ENCODE data around the gene C10orf53. TPM values are rescaled to one million over a fixed set of nuclear protein-coding genes. Genes with fewer than 3 reads are reported as not detected.

C10orf53 gene
- total and polyA plus RNA-seq, 2 of the 4 experiments (the other 2 are of a cell fraction), result not detected

DNA sequence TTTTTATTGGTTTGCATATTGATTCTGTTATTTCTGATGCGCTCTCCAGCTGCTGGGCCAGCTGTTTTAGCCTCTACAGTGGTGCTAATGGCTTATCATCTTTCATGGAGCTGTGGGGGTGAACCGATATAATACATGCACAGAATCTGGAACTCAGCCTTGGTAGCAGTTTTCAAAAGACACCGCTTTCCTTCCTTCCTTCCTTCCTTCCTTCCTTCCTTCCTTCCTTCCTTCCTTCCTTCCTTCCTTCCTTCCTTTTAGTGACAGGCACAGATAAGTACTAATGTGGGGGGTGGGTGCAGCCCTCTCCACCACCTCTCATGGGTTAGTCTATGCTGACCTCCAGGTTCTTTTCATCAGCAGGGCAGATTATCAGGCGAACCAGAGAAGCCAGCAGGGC is 31.9 kb upstream of the C10orf53 start:
- Histone ChIP-seq H3K79me1 (ENCODE audit: low read depth in 1 of 2, low read length in 2 of 2) (no peaks in the 10 kb centered on the region), H4K8ac (ENCODE audit: low read depth in 2 of 2, low read length in 2 of 2) (no peak overlapping the region), H3K56ac (ENCODE audit: extremely low read depth, insufficient read depth, low read length) (no peak overlapping the region), H4K91ac (ENCODE audit: insufficient read depth, low read depth, low read length) (no peak overlapping the region), H3K4me3 (ENCODE audit: insufficient read depth, low read depth, low read length) (no peak overlapping the region), H3K9me3 (ENCODE audit: control insufficient read depth, insufficient read depth, low read length) (no peaks in the 10 kb centered on the region), H2BK5ac (ENCODE audit: low read depth, low read length, poor library complexity, severe bottlenecking) (no peak overlapping the region), H3K9ac (ENCODE audit: low read depth, low read length) (no peak overlapping the region), H3K27ac (ENCODE audit: insufficient read depth, low read length) (no peak overlapping the region), H3K27me3 (ENCODE audit: control insufficient read depth, insufficient read depth, low read length) (peaks cover 8% of the 10 kb centered on the region), H3K4me1 (ENCODE audit: control insufficient read depth, insufficient read depth, low read length) (no peaks in the 10 kb centered on the region), H2BK120ac (ENCODE audit: low read depth, low read length) (no peak overlapping the region), H2BK15ac (ENCODE audit: low read depth, low read length) (no peak overlapping the region), H2BK20ac (ENCODE audit: low read depth, low read length) (no peak overlapping the region), H3K14ac (replicated peaks; ENCODE audit: low read depth, low read length) (no peak overlapping the region), H3K9me1 (ENCODE audit: insufficient read depth, low read length) (no peaks in the 10 kb centered on the region), H2AK5ac (ENCODE audit: low read depth, low read length) (no peak overlapping the region), H3K4me2 (ENCODE audit: low read depth, low read length) (no peak overlapping the region), H4K20me1 (ENCODE audit: insufficient read depth, low read length) (no peaks in the 10 kb centered on the region), H3K4ac (ENCODE audit: low read depth, low read length) (no peak overlapping the region), H4K5ac (ENCODE audit: low read depth, low read length) (no peak overlapping the region), H2AK9ac (replicated peaks; ENCODE audit: low read depth, low read length, poor library complexity) (no peak overlapping the region), H3K18ac (ENCODE audit: low read depth, low read length) (no peak overlapping the region), H3K23ac (ENCODE audit: low read depth, low read length) (no peak overlapping the region), H2AFZ (replicated peaks; ENCODE audit: low read length, poor library complexity) (no peak overlapping the region), H3K36me3 (ENCODE audit: control insufficient read depth, insufficient read depth, low read length) (no peaks in the 10 kb centered on the region)
- dilution Hi-C loops (cut with HindIII; ENCODE audit: low sequenced_read_pairs, unreplicated experiment), result no loop called here
- in situ Hi-C loops (cut with MboI; ENCODE audit: low sequenced_read_pairs), result no loop called here
- BruUV-seq (replicated peaks), result no TSS peak
- DNase-seq (no peak), ATAC-seq (ENCODE audit: low read depth) (no peak)
- TF ChIP-seq, protein P1, sequence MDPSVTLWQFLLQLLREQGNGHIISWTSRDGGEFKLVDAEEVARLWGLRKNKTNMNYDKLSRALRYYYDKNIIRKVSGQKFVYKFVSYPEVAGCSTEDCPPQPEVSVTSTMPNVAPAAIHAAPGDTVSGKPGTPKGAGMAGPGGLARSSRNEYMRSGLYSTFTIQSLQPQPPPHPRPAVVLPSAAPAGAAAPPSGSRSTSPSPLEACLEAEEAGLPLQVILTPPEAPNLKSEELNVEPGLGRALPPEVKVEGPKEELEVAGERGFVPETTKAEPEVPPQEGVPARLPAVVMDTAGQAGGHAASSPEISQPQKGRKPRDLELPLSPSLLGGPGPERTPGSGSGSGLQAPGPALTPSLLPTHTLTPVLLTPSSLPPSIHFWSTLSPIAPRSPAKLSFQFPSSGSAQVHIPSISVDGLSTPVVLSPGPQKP (IDR thresholded peaks at IDR 0.05; ENCODE audit: borderline replicate concordance, low read depth, low read length), result no peak
- WGBS, 2 experiments (ENCODE audit: extremely low coverage in 2 of 2, insufficient read length in 1 of 2), result no CpG with 5 or more reads among the region's 4 CpGs
- POLR2A ChIA-PET (ENCODE audit: unreplicated experiment), result no interaction called here
- CTCF ChIA-PET, result no interaction called here
- intact Hi-C loops (cut with micrococcal nuclease), result no loop called here

All from IMR-90 (cell line).